SKM-1 (cell line): ENCODE measurements around the gene MRPS27.

Experiments used
- DNase-seq: peaks from one replicate; lab custom pipeline; 2025; ENCODE audit not compliant: unreplicated experiment; lab: John Stamatoyannopoulos, UW

The MRPS27 gene

DNA sequence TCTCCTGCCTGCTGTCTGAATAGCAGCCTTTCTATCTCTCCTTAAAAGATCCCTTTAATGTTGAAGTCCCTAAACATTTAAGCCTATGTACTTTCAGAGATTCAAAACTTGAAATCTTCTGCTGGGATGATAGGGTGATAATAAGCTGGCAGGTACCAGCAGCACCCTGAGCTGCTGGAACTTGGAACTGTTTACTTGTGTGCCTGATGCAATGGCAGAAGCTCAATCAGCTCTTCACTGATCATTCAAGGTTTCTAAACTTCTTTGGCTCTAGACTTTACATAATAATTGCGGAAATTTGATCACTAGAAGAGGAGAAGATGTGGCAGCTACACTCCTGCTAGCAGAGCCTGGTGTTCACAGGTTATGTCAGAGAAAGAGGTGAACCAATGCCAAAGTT, 27.6 kb downstream of the MRPS27 start:
- DNase-seq, result no peak

DNA sequence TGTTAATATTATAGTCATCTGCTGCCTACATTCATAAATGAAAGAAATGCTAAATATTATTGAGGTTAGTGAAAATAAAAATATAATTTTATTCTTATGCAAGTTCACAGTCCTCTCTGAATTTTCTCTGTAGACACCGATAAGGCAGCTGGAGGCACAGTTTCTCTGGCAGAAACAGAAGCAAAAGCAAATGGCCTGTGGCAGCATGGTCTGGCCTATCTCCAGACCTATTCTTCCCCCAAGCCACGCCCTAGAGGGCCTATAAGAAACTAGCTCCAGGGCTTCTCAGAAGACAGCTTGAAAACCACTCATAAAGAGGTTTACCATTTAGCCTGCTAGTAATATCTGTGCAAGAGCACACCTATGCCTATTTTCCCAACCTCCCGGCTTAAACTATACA, 28.4 kb downstream of the MRPS27 start:
- DNase-seq, result no peak

DNA sequence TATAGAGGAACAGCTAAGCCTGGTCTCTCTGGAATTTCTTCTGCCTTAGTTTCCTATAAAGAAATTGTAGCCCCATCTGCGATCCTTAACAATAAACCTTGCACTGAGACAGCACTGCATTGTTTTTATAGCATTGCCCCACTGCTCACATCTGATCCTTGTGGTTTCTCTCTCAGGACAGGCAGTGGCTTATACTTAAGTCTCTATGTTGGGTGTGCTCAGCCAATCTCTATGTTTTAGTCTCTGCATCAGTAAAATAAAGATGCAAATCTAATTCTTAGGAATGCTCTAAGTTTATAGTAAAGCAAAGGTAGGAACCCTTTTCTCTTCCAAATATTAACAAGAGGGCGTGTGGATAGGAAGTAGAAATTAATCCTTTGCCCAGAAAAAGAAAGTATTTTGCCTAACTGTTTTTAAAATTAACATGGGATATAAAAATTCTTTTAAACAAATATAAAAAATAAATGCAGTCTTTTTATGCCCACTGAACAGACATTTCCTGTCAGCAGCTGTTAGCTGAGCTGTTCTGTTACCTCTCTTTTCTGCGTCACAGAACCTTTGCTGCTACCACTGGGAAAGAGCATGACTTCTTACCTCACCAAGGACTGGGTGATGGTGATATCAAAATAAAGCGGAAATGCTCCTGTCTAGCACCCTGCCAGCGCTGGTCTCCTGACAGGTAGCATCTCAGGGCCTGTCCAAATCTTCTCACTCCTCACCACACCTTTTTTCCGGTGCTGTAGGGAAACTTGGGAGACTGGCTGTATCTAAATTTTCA, 29.5 kb downstream of the MRPS27 start:
- DNase-seq, result no peak

DNA sequence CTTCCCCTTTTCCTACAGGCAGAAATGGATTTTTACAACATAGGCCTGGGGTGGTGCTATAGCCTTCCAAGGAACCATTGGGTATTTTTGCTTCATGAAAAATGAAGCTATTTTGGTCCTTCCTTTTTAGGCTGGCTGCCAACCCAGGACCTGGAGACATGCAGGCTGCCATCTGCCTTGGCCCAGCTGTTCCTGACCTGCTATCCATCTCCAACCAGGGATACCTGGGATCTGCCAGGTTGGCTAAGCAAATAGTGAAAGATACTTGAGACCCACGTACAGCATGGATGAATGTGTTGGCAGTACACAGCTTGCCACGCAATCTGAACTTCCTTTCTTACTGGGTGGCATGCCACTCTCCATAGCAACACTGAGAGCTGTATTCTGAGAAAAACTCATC, 31.1 kb downstream of the MRPS27 start:
- no peak for DNase-seq

DNA sequence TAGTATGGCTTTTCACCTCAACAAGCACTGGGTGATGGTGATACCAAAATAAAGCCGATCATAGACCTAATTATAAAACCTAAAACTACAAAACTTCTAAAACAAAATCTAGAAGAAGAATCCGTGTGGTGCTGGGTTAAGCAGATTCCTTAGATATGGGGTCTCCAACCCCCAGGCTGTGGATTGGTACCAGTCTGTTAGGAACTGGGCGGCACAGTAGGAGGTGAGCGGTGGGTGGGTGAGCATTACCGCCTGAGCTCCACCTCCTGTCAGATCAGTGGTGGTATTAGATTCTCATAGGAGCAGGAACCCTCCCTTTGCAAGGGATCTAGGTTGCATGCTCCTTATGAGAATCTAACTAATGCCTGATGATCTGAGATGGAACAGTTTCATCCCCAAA, 33.2 kb downstream of the MRPS27 start:
- DNase-seq, result no peak

DNA sequence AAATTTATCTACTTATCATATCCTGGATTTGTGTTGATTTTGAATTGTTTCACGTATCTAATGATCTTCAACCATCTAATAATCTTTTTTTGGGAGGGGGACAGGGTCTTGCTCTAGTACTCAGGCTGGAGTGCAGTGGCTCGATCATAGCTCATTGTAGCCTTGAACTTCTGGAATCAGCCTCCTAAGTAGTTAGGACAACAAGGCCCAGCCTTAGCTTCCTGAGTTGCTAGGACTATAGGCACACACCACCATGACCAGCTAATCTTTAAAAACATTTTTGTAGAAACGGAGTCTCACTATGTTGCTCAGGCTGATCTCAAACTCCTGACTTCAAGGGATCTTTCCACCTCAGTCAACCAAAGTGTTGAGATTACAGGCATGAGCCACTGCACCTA, 34.6 kb downstream of the MRPS27 start:
- no peak for DNase-seq

DNA sequence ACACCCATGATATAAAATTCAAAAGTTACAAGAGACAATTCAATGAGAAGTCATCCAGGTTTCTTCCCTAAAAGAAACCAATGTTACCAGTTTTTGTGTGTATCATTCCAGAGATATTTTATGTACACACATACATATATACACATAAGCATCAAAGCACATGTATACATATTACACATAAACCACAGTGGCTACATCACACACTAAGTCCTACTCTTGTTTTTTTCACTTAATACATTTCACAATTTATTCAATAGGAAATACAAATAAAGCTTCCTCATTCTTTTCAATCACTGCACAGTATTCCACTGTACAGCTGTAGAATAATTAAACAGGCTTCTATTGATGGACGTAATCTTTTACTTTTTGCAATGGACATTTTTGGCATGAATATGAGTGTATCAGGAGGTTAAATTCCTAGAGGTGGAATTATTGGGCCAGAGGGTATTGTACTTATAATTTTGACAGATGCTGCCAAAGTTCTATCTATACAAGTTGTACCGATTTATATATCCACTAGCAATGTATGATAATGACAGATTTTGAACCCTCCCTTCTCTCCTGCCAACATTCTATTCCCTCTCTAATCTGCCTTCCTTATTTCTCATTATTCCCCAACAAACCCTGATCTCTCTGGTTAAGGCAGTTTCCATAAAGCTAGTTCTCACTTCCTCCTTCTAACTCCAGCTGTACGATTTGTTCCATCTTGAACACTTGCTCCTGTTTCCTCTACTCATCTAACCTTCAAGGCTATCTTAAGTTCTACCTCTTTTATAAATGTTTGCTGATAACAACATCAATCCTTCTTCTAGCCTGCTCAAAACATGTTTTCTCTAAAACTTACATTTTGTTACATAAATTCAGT, 35.2 kb downstream of the MRPS27 start:
- no peak for DNase-seq

DNA sequence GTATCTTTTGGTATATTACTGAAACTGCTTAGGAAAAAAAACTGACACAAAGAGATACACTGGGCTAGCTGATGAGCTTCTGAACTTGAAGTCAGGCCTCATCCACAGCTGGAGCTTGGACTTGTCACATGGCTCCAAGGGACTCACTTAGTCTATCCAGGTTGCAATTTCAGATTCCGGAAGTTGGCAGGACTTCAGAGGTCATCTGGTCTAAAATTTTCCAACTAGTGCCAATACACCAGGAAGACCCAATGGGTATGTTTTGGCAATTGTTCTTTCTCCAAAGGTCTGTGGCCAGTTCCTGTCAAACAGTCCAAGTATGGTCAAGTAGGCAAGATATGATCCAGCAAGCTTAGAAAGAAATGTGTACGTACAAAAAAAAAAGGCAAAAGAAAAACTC, 36.7 kb downstream of the MRPS27 start:
- DNase-seq, result no peak

DNA sequence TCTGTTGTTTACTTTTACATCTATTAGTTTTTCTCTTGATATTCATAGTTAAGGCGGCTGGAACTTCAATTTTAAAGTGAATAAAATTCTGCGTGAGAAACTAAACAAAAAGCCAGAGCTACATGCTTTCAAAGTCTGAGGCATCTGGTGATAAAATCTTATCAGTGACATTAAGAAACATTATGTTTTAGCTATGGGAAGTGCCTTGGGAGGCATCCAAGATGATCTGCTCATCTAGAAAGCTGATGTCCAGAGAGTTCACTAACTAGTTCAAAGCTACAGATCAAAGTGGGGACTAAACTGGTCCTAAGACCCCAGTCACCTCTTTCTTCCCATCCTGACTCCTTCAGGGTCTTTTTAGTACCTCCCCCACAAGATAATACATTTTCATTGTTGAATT, 37.2 kb downstream of the MRPS27 start:
- no peak for DNase-seq

DNA sequence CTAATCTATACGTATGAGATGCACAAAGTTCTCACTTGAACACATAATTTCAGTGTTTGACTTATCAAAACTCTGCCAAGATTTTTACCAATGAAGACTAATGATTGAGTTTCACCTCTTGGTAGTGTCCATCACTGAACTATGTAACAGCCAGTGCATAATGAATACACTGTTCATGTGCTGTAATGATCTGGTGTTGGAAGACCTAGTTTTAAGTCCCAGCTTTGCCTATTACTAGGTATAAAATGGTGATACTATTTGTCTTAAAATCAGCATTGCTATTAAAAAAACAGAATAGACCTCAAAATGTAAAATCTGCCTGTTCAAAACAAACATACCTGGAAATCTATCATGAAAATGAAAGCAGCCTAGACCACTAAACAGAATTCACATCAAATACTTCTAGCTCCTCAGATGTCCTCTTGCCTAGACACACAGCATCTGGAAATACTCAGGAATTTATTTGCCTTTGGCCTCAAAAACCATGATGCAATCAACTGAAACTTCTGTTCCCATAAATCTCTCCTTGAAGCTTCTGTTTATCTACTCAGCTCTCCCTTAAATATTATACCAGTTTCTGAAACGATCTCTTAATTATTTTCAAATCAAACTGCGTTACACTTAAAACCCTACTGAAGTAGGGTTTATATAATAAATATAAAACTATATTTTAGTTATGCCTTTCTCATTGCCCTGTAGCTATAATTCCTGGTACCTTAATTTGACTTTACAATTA, 38.1 kb downstream of the MRPS27 start:
- DNase-seq, result no peak

DNA sequence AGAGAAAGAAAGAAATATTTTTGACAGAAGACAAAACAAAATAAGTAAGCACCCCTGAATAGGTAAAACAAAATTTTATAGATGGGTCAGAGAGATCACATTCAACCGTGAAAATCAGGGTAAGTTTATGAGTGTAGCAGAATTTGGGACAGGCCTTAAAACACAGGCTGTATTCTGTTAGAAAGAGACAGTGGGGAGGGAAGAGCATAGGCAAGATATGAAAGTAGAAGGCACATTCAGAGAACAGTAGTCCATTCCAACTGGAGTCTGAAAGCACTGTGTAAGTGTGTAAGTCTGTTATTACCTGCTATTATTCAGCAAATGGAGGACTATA, 38.6 kb downstream of the MRPS27 start:
- DNase-seq, result no peak

DNA sequence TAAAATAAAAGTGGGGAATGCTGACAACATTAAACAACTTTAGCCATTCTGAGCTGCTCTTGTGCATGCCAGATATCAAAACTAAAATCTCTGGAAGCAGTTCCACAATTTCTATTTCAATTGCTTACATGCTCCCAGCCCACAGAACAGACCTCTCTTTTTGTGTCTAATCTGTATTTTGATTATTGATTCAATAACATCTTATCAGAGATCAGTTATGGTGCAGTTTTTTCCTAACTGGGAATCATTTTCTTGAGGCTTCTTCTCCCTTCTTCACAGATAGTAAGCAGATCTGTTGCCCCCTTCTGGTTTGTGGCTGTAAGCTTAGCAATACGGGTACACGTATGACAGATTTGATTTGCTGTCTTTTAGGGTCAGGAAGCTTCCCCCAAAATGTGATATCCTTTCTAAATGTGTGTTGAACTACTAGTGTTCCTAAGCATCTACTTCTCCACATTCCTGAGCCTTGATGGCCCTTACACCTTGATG, 39.4 kb downstream of the MRPS27 start:
- no peak for DNase-seq

DNA sequence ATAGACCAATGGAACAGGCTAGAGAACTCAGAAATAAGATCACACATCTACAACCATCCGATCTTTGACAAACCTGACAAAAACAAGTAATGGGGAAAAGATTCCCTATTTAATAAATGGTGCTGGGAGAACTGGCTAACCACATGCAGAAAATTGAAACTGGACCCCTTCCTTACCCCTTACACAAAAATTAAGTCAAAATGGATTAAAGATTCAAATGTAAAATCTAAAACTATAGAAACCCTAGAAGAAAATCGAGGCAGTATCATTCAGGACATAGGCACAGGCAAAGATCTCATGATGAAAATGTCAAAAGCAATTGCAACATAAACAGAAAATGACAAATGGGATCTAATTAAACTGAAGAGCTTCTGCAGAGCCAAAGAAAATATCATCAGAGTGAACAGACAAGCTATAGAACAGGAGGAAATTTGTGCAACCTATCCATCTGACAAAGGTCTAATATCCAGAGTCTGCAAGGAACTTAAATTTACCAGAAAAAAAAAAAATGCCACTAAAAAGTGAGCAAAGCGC, 43.8 kb downstream of the MRPS27 start:
- DNase-seq, result no peak

DNA sequence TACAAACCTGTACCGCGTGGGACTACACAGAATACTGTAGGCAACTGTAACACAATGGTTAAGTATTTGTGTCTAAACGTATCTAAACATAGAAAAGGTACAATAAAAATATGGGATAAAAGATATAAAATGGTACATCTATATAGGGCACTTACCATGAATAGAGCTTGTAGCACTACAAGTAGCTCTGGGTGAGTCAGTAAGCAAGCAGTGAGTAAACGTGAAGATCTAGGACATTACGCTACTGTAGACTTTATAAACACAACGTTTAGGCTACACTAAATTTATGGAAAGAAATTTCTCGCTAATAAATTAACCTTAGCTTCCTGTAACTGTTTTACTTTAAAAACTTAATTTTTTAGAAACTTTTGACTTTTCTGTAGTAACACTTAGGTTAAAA, 46.5 kb downstream of the MRPS27 start:
- no peak for DNase-seq

DNA sequence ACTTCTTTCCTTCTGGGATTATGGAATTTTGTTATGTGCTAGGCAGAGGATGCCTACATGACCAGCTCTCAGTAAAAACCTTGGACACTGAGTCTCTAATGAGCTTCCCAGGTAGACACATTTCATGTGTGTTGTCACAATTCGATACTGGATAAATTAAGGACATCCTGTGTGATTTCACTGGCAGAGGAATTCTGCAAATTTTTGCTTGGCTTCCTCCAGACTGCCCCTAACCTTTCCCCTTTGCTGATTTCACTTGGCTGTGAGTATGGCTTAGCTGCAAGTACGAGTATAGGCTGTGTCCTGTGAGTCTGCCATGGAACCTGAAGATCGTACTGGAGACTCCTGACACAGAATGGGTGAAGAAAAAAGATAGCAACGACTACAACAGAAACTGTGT, 47.6 kb downstream of the MRPS27 start:
- DNase-seq, result no peak

DNA sequence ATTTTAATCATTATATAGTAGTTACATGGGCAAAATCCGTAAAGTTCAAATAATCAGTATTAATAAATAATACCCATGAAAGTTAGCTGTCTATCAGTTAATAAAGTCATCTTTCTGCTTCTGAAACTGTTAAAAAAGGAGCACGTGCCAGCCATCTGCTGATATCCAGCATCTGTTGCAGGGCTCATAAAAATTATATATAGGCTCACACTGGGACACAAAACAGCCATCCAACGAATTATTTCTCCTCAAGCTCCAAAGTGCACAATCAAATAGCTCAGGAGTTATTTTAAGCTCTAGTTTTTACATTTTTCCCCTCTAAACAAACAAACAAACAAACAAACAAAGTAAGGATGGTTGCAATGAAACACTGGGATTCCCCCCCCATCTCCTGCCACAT, 48.3 kb downstream of the MRPS27 start:
- DNase-seq, result no peak

DNA sequence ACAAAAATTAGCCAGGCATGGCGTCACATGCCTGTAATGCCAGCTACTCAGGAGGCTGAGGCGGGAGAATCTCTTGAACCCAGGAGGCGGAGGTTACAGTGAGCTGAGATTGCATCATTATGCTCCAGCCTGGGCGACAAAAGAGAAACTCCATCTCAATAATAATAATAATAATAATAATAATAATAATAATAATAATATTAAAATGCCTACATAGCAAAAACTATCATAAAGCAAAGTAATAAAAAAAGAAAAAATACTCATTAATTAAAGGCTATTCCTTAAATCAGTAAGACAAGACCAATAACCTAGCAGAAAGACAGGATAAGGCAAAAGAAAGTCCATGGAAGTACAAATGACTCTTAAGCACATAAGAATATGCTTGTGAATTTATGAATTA, 50.0 kb downstream of the MRPS27 start:
- DNase-seq, result no peak

DNA sequence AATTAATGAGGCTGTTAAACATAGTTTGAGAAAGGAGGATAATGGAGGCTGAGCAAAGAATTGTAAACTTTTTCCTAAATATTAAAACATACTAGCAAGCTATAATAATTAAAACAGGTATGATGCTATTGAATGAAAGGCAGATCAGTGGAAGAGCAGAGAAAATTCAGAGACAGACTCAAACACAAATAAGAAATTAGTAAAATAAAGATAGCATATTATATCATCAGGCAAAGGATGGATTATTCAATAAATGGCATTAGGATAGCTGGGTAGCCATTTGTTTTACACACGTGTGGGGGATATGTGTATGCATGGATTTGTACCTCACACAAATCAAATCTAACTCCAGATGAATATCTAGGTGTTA, 50.6 kb downstream of the MRPS27 start:
- no peak for DNase-seq

DNA sequence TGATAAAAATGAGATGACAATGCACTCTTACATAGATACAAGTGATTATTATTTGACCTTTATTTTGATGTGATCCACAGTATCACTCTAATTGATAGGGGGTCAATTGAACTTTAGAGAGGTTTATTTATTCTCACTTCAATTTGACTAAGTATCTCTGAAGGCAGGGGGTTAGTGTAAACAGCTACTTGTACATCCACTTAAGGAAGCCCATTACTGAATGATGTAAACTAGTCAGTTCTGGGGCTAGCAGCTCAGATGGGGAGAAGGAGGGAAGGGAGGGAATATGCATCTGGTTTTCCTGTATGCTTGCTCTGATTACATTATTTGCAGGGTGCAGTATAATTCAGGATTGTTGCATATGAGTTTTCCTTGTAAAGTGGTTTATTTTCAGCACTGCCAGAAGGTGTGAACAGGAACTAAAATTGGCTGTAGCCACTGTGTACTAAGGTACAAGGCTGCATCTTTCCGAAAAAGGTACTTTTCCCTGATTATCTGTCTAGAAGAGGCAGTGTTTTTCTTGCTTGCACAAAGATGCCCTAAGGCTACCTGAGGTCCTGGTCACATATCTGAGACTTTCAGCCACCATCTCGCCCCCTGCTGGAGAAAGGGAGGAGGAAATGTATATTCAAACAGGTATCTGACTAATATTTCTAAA, 51.2 kb downstream of the MRPS27 start:
- DNase-seq, result no peak

DNA sequence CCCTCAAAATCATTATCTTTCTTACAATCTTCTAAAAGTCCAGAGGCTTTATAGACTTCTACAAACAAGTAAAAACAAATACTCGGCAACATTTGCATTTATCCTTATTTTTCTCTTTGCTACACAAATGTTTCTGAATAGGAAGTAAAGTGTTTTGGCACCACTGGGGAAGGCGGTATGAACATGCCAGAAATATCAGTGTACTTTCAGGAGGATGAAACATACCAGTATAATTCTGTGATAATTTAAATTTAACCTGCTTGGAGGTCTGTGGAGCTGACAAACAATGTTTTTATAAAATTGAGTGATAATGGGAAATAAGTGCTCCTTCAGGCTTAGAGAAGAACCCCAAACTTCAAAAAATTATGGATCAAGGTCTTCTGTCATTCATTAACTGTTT, 51.8 kb downstream of the MRPS27 start:
- no peak for DNase-seq

DNA sequence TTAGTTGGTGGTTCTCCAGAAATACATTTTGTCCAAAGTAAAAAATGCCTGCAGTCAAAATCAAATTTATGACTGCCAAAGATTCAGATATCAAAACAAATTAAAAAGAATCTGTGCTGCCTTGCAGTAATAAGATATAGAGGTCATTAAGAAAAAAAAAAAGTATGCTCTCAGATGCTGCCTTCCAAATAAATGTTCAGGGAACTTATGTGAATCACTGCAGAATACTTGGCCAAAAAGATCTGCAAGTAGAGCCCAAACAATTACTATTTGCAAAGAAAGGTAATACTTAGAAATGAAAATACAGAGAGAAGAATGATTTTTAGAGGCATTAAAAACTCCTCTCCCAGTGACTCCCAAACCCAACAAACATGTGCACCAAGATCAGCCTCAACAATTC, 52.4 kb downstream of the MRPS27 start:
- DNase-seq, result no peak
